ENCODE measurements around the gene C4orf51. TPM values are rescaled to one million over a fixed set of nuclear protein-coding genes. Genes with fewer than 3 reads are reported as not detected.

C4orf51 gene
- total RNA-seq, 1 experiment from 2014 or later, result 15.4 TPM

DNA sequence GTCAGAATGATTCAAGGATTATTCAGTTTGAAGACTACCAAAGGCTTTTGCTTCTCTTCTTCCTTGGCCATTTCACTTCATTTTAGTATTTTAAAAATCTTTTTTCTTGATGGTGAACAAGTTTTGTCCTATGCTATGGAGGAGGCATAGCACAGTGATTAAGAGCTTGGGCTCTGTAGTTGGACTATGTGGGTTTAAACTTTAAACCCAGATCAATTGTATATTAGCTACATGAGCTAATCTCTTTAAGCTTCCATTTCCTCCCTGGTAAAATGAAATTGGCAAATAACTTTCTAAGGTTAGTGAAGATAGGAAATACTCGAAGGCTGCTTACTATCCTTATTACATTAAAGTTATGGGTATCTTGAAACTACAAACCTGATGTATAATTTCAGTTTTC is 23.8 kb upstream of the C4orf51 start:
- ChIA-PET CTCF (no interaction called here), POLR2A (no interaction called here)
- DNase-seq (ENCODE audit: low spot score) (no peak), ATAC-seq (no peak)
- Mint-ChIP-seq H3K9me3 (peaks cover 27% of the 10 kb centered on the region), H3K27ac (no peak overlapping the region), H3K4me1 (no peaks in the 10 kb centered on the region), H3K27me3 (ENCODE audit: low read depth) (no peaks in the 10 kb centered on the region), H3K4me3 (no peak overlapping the region), H3K36me3 (peaks cover 28% of the 10 kb centered on the region)
- TF ChIP-seq ZNF416 (CRISPR knock-in tag; IDR thresholded peaks at IDR 0.05) (no peak), TEAD1 (CRISPR knock-in tag; IDR thresholded peaks at IDR 0.05) (no peak)

DNA sequence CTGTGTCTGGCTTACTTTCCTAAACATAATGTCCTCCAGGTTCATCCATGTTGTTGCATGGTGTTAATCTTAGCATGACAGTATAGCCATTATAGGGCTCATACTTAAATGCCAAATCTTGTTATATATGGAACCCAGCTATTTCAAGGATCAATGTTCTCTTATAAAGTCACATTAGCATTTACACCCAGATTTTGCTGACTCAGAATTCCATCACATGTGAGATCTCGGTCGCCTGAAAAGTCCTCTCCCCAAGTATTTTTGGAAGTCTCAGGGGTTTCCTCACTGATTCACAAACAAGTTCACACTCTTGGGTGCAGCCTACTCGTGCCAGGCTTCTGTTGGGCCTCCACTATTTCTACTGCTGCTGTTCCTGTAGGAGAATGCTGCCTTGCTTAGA is 19.9 kb upstream of the C4orf51 start:
- Mint-ChIP-seq H3K4me3 (no peak overlapping the region), H3K27me3 (ENCODE audit: low read depth) (no peaks in the 10 kb centered on the region), H3K27ac (no peak overlapping the region), H3K9me3 (peaks cover 16% of the 10 kb centered on the region), H3K36me3 (peaks cover 19% of the 10 kb centered on the region), H3K4me1 (no peaks in the 10 kb centered on the region)
- POLR2A ChIA-PET, result no interaction called here
- CTCF ChIA-PET, result no interaction called here
- DNase-seq (ENCODE audit: low spot score) (no peak), ATAC-seq (no peak)
- TF ChIP-seq, protein P1, sequence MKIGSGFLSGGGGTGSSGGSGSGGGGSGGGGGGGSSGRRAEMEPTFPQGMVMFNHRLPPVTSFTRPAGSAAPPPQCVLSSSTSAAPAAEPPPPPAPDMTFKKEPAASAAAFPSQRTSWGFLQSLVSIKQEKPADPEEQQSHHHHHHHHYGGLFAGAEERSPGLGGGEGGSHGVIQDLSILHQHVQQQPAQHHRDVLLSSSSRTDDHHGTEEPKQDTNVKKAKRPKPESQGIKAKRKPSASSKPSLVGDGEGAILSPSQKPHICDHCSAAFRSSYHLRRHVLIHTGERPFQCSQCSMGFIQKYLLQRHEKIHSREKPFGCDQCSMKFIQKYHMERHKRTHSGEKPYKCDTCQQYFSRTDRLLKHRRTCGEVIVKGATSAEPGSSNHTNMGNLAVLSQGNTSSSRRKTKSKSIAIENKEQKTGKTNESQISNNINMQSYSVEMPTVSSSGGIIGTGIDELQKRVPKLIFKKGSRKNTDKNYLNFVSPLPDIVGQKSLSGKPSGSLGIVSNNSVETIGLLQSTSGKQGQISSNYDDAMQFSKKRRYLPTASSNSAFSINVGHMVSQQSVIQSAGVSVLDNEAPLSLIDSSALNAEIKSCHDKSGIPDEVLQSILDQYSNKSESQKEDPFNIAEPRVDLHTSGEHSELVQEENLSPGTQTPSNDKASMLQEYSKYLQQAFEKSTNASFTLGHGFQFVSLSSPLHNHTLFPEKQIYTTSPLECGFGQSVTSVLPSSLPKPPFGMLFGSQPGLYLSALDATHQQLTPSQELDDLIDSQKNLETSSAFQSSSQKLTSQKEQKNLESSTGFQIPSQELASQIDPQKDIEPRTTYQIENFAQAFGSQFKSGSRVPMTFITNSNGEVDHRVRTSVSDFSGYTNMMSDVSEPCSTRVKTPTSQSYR (CRISPR knock-in tag; IDR thresholded peaks at IDR 0.05), result no peak
- TF ChIP-seq NFE2L1 (CRISPR knock-in tag; IDR thresholded peaks at IDR 0.05) (no peak), SOX15 (CRISPR knock-in tag; IDR thresholded peaks at IDR 0.05) (no peak)
- TF ChIP-seq, protein P2, sequence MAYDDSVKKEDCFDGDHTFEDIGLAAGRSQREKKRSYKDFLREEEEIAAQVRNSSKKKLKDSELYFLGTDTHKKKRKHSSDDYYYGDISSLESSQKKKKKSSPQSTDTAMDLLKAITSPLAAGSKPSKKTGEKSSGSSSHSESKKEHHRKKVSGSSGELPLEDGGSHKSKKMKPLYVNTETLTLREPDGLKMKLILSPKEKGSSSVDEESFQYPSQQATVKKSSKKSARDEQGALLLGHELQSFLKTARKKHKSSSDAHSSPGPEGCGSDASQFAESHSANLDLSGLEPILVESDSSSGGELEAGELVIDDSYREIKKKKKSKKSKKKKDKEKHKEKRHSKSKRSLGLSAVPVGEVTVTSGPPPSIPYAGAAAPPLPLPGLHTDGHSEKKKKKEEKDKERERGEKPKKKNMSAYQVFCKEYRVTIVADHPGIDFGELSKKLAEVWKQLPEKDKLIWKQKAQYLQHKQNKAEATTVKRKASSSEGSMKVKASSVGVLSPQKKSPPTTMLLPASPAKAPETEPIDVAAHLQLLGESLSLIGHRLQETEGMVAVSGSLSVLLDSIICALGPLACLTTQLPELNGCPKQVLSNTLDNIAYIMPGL (CRISPR knock-in tag; IDR thresholded peaks at IDR 0.05), result no peak
- TF ChIP-seq, protein P3, sequence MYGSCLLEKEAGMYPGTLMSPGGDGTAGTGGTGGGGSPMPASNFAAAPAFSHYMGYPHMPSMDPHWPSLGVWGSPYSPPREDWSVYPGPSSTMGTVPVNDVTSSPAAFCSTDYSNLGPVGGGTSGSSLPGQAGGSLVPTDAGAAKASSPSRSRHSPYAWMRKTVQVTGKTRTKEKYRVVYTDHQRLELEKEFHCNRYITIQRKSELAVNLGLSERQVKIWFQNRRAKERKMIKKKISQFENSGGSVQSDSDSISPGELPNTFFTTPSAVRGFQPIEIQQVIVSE (CRISPR knock-in tag; IDR thresholded peaks at IDR 0.05; ENCODE audit: borderline replicate concordance), result no peak

DNA sequence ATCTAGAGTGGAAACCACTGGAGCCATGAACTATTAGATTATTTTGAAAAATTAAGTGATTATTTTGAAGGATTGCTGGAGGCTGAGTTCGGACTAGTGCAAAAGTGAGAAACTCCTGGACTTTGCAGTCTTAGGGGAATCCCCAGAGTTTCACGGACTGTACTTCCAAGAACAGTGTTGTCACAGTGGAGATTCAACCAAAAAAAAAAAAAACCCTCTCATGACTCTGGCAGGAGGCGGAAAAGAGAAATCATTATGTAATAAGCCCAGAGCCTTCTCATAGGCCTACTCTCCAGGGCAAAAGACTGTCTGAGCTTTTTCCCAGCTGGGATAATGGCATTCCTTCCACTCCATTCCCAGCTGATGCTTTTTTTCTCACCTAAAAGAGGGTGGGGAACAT is 16.8 kb upstream of the C4orf51 start:
- TF ChIP-seq ESRRA (CRISPR knock-in tag; IDR thresholded peaks at IDR 0.05; ENCODE audit: borderline replicate concordance) (no peak), HMGA2 (CRISPR knock-in tag; IDR thresholded peaks at IDR 0.05) (no peak), FOXP1 (CRISPR knock-in tag; IDR thresholded peaks at IDR 0.05; ENCODE audit: borderline replicate concordance) (no peak), OVOL2 (CRISPR knock-in tag; IDR thresholded peaks at IDR 0.05; ENCODE audit: borderline replicate concordance) (no peak), ZNF317 (CRISPR knock-in tag; IDR thresholded peaks at IDR 0.05; ENCODE audit: borderline replicate concordance, low read depth) (no peak), SP1 (CRISPR knock-in tag; conservative IDR thresholded peaks at IDR 0.05) (no peak)
- TF ChIP-seq, protein P3 (CRISPR knock-in tag; IDR thresholded peaks at IDR 0.05; ENCODE audit: borderline replicate concordance), result no peak
- H3K27me3 Mint-ChIP-seq (ENCODE audit: low read depth), result no peaks in the 10 kb centered on the region
- H3K4me3 Mint-ChIP-seq, result no peak overlapping the region
- POLR2A ChIA-PET, result no interaction called here
- no peaks in the 10 kb centered on the region for H3K4me1 Mint-ChIP-seq
- peaks cover 15% of the 10 kb centered on the region for H3K9me3 Mint-ChIP-seq
- no peak overlapping the region for H3K27ac Mint-ChIP-seq
- DNase-seq (ENCODE audit: low spot score) (no peak), ATAC-seq (peak; percentile 34; the same call in 1 of the 2 replicates)
- peaks cover 10% of the 10 kb centered on the region for H3K36me3 Mint-ChIP-seq
- CTCF ChIA-PET, result no interaction called here

DNA sequence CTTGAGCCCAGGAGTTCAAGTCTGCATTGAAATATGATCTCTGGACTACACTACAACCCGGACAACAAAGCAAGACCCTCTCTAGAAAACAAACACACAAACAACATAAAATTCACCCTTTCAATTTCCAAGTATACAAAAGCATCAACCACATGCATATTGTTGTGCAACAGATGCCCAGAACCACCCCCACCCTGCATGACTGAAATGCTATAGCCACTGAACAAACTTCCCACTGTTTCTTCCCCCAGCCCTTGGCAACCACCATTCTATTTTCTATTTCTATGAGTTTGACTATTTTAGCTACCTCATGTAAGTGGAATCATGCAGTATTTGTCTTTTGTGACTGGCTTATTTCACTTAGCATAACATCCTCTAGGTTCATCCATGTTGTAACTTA is 14.2 kb upstream of the C4orf51 start:
- ChIA-PET CTCF (no interaction called here), POLR2A (no interaction called here)
- Mint-ChIP-seq H3K4me1 (no peaks in the 10 kb centered on the region), H3K27ac (no peak overlapping the region), H3K36me3 (no peaks in the 10 kb centered on the region), H3K4me3 (no peak overlapping the region), H3K9me3 (peaks cover 9% of the 10 kb centered on the region), H3K27me3 (ENCODE audit: low read depth) (no peaks in the 10 kb centered on the region)
- DNase-seq (ENCODE audit: low spot score) (no peak), ATAC-seq (no peak)
- TF ChIP-seq, protein P4, sequence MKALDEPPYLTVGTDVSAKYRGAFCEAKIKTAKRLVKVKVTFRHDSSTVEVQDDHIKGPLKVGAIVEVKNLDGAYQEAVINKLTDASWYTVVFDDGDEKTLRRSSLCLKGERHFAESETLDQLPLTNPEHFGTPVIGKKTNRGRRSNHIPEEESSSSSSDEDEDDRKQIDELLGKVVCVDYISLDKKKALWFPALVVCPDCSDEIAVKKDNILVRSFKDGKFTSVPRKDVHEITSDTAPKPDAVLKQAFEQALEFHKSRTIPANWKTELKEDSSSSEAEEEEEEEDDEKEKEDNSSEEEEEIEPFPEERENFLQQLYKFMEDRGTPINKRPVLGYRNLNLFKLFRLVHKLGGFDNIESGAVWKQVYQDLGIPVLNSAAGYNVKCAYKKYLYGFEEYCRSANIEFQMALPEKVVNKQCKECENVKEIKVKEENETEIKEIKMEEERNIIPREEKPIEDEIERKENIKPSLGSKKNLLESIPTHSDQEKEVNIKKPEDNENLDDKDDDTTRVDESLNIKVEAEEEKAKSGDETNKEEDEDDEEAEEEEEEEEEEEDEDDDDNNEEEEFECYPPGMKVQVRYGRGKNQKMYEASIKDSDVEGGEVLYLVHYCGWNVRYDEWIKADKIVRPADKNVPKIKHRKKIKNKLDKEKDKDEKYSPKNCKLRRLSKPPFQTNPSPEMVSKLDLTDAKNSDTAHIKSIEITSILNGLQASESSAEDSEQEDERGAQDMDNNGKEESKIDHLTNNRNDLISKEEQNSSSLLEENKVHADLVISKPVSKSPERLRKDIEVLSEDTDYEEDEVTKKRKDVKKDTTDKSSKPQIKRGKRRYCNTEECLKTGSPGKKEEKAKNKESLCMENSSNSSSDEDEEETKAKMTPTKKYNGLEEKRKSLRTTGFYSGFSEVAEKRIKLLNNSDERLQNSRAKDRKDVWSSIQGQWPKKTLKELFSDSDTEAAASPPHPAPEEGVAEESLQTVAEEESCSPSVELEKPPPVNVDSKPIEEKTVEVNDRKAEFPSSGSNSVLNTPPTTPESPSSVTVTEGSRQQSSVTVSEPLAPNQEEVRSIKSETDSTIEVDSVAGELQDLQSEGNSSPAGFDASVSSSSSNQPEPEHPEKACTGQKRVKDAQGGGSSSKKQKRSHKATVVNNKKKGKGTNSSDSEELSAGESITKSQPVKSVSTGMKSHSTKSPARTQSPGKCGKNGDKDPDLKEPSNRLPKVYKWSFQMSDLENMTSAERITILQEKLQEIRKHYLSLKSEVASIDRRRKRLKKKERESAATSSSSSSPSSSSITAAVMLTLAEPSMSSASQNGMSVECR (CRISPR knock-in tag; IDR thresholded peaks at IDR 0.05; ENCODE audit: borderline replicate concordance), result no peak
- TF ChIP-seq ETV6 (CRISPR knock-in tag; IDR thresholded peaks at IDR 0.05) (no peak), ZNF121 (CRISPR knock-in tag; IDR thresholded peaks at IDR 0.05) (no peak), ZNF263 (CRISPR knock-in tag; IDR thresholded peaks at IDR 0.05; ENCODE audit: low read depth) (no peak), ESRRA (CRISPR knock-in tag; IDR thresholded peaks at IDR 0.05; ENCODE audit: borderline replicate concordance) (no peak)
- TF ChIP-seq, protein P5, sequence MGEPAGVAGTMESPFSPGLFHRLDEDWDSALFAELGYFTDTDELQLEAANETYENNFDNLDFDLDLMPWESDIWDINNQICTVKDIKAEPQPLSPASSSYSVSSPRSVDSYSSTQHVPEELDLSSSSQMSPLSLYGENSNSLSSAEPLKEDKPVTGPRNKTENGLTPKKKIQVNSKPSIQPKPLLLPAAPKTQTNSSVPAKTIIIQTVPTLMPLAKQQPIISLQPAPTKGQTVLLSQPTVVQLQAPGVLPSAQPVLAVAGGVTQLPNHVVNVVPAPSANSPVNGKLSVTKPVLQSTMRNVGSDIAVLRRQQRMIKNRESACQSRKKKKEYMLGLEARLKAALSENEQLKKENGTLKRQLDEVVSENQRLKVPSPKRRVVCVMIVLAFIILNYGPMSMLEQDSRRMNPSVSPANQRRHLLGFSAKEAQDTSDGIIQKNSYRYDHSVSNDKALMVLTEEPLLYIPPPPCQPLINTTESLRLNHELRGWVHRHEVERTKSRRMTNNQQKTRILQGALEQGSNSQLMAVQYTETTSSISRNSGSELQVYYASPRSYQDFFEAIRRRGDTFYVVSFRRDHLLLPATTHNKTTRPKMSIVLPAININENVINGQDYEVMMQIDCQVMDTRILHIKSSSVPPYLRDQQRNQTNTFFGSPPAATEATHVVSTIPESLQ (CRISPR knock-in tag; IDR thresholded peaks at IDR 0.05), result no peak
